Spleen (tissue), 7 donors: Measurements from ENCODE around the gene TBCD.
A peak's percentile ranks its signal among the peaks of the same experiment; 100 is the strongest.

Source experiments
- POLR2A ChIP-seq, 3 donors: fragments of 450-650 bp; IDR thresholded peaks; one replicate each; pipeline ENCODE4 v1.5.1; 2017; ENCODE audit warnings: antibody characterized with exemption in 3 of 3, mild to moderate bottlenecking in 1 of 3
- POLR2AphosphoS5 ChIP-seq, 3 donors: sonication (generic); formaldehyde crosslinking; IDR thresholded peaks; one replicate each; pipeline ENCODE4 v1.5.1; 2017; ENCODE audit warnings: antibody characterized with exemption in 3 of 3
- TF ChIP-seq, protein P1 (sequence below), 11 experiments: fragments of 200-600 bp in 7 of 11; fragments of 450-650 bp in 4 of 11; sonication (generic) in 4 of 11; IDR thresholded peaks in 8 of 11; conservative IDR thresholded peaks in 3 of 11; 1 replicate in 7 of 11; 2 replicates in 4 of 11; pipeline versions ENCODE4 v1.4.0 to v1.8.0; 2016 to 2021; ENCODE audit warnings: antibody characterized with exemption in 11 of 11, inconsistent platforms in 4 of 11, mild to moderate bottlenecking in 1 of 11
- donor health status: DM: no; HTN: no; CAD: no; lungs with moderate emphysema.
- donor health status: DM: no; HTN: no; CAD: no.
- donor health status: DM: no; HTN: no; CAD: no.

GRCh38 chr17:82888583-82889495 is 137.0 kb downstream of the TBCD start:
- TF ChIP-seq POLR2A (IDR thresholded peaks at IDR 0.05) (no peak), POLR2AphosphoS5 (IDR thresholded peaks at IDR 0.05) (peak in 2 of 3 donors; percentile 46 to 63)
- TF ChIP-seq, protein P1, sequence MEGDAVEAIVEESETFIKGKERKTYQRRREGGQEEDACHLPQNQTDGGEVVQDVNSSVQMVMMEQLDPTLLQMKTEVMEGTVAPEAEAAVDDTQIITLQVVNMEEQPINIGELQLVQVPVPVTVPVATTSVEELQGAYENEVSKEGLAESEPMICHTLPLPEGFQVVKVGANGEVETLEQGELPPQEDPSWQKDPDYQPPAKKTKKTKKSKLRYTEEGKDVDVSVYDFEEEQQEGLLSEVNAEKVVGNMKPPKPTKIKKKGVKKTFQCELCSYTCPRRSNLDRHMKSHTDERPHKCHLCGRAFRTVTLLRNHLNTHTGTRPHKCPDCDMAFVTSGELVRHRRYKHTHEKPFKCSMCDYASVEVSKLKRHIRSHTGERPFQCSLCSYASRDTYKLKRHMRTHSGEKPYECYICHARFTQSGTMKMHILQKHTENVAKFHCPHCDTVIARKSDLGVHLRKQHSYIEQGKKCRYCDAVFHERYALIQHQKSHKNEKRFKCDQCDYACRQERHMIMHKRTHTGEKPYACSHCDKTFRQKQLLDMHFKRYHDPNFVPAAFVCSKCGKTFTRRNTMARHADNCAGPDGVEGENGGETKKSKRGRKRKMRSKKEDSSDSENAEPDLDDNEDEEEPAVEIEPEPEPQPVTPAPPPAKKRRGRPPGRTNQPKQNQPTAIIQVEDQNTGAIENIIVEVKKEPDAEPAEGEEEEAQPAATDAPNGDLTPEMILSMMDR (IDR thresholded peaks at IDR 0.05 in 8 of 11, conservative IDR thresholded peaks at IDR 0.05 in 3 of 11): no peak
